Smooth muscle cell of the coronary artery (primary cell): ENCODE results near the gene MVB12B. TPM values are rescaled to one million over a fixed set of nuclear protein-coding genes. Genes with fewer than 3 reads are reported as not detected.

Source experiments
- total RNA-seq: library from RNA; depleted of rRNA; stranded (reverse); fragments of >200 nt; gene quantifications from 2 replicates; pipeline ENCODE4 v1.2.3, GENCODE V29; 2014; ENCODE audit warnings: low replicate concordance

The MVB12B gene, protein sequence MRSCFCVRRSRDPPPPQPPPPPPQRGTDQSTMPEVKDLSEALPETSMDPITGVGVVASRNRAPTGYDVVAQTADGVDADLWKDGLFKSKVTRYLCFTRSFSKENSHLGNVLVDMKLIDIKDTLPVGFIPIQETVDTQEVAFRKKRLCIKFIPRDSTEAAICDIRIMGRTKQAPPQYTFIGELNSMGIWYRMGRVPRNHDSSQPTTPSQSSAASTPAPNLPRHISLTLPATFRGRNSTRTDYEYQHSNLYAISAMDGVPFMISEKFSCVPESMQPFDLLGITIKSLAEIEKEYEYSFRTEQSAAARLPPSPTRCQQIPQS
- 1.2 and 2.3 TPM in 2 replicates for total RNA-seq

GRCh38 chr9:126326228-126327005 lies at the start of gene MVB12B:
Gene MVB12B (plus strand): TSS chr9:126326829. CDS start chr9:126326930, 101 bp downstream.

